Measurements from ENCODE around the gene PRKACG.
A peak's percentile ranks its signal among the peaks of the same experiment; 100 is the strongest.
"Not testable (repeated sequence)": the region's sequence is repeated elsewhere in the genome, so short reads cannot be mapped to it uniquely, and the experiment has no call there.

The PRKACG gene

DNA sequence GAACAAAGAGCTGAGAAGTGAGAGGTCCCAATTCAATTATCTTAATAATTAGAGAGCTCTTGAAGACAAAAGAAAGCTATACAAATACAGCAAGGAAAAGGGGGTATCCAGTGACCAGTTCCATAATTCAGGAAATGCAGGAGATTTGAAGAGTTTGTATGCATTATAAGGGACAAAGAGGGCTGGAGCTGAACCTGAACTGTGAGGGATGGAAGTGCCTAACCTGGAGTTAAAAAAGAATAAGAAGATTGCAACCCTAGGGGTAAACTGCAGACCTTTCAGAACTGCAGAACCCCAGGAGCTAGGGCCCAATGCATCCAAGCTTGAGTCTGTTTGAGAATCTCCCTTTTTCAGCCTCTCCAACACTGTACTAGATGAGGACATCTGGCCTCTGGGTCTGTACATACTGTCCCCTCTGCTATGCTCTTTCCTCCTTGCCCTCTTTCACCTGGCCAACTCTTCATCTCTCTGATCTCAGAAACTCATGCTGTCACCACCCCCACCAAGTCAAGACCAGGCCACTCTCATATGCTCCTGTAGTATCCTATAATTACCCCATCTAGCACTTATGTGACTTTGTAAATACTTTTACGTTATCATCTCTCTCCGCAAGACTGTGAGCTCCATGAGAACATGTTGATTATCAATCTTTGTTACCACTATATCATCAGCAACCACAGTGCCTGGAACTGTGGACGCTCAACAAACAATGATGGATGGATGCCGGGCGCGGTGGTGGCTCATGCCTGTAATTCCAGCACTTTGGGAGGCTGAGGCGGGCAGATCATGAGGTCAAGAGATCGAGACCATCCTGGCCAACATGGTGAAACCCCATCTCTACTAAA, 6.6 kb upstream of the PRKACG start:
- no peak for DNase-seq

DNA sequence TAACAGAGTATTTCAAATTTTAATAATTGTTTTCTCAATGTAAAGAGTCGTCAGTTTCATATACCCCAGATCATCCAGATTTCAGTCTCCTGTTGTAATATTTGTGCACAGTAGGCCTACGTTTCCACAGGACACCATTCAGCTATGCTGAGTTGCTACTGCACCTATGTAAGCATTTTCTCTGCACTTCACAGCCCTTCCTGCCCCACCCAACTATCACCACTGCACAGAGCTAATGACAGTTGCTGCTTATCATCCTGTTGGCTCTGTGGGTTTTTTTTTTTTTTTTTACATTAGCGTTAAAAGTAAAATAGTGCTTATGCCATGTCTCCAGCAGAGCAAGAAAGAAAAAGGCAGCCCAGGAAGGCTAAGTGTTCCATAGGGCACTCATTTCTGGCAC, 5.9 kb upstream of the PRKACG start:
- no peak for DNase-seq

DNA sequence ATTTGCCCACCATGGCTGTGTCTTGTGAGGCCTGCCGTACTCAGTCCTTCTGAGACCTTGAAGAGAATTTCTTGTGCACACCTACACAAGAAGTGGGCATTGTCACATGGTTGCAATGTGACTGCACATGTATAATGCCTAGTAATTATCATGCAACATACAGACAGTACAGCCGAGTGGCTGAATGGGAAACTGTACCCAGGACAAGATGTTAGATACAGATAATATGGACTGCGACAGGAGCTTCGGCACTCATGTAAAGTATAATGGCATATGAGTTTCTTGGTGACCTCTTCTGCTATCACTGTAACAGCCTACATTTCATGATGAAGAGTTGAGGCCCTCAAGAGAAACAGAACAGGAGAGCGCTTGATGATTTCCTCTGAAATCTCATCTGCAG, 4.8 kb upstream of the PRKACG start:
- no peak for DNase-seq

DNA sequence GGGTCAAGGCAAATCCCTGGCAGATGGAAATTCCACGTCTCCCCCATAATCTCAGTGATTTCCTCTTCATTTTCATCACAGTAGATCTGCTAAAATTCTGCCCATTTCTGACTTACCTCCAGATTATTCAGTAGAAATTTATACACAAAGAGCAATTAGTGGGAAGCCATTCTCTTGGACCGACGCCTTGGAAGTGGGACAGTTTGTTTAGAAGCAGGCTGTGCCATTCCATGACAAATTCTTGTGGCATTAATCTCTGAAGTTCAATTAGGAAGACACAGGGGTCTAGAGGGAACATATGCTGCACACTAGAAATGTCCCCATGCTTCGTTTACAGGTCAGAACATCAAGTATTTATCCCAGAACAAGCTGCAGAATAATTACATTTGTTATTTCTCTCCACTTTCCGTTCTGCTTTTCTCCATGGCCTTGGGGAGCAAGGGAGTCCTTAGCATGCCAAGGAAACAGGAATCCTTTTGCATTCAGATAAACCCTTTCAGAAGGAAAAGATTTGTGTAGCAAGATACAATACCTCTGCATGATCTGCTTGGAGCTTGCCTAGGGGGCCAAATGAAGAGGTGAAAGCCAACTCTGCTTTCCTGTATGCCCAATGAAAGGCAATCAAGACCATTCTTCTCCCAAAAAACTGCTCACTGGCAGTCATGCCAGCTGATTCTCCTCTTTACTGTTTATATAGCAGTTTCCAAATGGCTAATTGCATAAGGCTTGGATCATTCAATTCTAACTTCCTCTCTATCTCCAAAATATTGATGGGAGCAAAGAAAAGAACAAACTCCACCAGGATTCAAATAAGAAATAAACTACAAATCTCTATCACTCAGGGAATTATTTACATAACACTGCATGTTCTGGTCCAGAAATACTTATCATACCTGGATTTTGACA, 2.5 kb upstream of the PRKACG start:
- no peak for DNase-seq

DNA sequence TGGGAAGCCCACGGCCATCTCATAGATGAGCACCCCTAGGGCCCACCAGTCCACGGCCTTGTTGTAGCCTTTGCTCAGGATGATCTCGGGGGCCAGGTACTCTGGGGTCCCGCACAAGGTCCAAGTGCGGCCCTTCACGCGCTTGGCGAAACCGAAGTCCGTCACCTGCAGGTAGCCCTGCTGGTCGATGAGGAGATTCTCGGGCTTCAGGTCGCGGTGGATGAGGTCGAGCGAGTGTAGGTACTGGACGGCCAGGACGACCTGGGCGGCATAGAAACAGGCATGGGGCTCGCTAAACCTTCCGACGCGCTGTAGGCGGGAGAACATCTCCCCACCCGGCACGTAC, 558 bp downstream of the PRKACG start:
- no peak for DNase-seq

DNA sequence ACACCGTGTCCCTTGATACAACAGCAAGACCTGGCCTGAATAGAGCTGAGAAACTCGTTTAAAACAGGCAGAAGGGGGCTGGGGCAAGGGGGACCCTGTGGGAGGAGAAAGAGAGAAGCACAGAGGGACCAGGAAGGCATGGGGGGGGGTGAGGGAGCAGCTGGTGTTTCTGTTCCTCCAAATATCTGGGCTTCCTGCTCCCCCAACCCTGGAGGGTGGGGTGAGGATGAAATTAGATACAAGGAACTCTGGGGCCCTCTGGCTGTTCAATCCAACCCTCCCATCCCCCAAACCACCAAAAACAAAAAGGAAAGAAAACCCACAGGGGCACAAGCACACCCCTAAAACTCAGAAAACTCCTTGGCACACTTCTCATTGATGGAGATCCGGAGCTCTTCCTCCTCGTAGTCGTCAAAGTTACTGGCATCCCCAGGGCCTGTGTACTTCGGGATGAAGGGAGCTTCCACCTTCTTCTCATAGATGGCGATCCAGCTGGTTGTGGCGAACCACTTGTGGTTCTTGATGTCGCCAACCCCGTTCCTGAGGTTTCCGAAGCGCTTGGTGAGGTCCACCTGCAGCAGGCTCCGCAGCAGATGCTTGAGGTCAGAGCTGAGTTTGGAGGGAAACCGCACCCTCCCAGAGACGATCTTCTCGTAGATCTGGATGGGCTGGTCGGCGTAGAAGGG, 1.1 kb downstream of the PRKACG start:
- no peak for DNase-seq

DNA sequence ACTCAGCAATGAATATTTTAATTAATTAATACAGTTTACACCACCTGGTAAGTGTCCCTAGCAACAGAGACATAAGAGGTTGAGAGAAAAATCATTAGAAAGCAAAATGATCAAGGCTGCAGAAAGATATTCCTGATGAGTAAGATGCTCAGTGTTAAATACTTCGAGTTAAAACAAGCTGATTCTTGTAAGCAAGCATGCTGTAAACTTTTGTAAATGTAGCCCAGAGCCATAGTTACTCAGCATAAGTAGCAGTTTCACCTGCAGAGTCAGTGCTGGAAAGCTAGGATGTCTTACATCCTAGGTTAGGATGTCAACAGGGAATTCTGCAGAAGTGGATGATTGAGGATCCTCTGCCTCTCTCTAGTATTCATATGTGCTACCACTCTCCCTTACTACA, 4.2 kb downstream of the PRKACG start:
- peak; percentile 19 for DNase-seq

DNA sequence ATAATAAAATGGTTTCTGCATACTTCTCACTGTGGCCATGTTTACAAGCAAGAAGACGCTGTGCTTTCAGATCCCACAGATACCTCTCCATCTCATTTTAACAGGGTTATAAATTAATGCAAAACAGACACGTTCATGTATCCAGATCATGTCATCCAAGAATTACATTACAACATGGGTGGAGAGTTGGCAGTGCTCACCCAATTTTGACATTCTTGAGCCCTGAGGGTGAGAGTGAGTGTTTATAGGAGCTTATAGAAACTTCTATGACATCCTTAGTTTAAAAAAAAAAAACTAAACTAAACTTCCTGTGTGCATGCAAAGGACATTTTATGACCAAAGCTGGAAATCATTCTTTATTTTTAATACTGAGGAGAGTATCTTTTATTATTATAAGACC, 9.1 kb downstream of the PRKACG start:
- DNase-seq = no peak

DNA sequence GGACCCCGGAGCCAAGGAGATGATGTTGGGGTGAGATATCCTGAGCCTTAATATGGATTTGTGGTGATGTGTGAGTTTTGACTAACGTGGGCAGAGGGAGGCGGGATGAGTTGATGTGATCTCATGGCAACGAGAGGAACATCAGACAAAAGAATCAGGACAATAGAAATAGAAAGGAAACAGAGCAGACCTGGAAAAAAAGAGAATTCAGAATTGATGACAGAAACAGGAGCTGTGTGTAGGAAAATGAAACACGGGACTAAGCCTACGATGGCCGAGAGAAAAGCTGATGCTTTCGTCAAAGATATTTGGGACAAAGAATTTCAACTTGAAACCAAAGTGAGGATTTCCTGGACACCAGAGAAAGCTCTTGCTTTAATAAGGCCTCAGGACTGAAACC, 10.9 kb downstream of the PRKACG start:
- no peak for DNase-seq

DNA sequence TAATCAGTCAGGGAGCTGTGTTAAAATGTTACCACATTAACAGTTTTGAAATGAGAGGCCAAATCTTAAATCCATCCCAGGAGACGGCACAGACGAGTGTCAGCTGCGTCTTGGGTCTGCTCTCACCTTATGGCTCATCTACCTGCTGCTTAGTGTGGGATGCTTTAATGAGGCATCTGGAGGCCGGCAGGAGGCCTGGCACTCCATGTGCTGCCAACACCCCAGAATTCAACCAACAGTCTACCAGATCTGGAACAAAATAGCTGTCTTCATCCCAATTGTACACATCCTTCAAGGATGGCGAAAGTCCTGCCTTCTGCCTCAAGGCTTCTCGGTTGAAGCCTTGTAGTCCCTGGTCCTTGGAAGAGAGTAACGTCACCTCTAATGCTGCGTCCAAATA, 12.0 kb downstream of the PRKACG start:
- DNase-seq = peak; percentile 32

DNA sequence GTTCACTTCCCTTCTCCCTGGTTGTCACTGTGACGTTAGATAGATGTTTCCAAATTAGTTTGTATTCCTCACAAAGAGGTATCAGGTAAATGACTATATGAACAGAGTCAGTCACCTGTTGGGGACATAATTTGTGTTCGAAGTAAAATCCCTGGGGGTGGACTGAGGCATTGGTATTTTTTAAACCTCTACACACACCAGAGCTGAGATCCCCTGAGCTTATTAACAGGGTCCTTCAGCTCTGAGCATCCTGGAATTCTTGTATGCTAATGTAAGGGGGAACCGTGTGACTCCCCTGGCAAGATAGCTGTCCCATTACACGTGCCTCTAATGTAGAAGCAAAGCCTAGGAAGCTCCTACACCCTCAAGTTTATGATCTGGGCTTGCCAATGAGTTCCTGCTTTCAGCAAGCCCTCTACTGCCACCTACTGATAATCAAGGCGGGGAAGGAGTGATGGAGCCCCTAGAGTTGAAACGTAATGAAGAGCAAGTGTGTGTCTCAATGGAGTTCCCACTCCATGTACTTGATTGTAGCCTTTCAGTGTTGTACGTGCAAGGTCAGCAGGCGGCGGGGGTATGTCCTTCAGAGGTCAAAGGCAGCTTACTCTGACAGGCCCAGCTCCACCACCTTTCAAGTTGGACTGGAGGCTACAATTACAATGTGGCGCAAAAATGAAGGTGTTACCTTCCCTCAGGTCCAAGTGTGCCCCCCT, 14.4 kb downstream of the PRKACG start:
- DNase-seq = peak; percentile 83

DNA sequence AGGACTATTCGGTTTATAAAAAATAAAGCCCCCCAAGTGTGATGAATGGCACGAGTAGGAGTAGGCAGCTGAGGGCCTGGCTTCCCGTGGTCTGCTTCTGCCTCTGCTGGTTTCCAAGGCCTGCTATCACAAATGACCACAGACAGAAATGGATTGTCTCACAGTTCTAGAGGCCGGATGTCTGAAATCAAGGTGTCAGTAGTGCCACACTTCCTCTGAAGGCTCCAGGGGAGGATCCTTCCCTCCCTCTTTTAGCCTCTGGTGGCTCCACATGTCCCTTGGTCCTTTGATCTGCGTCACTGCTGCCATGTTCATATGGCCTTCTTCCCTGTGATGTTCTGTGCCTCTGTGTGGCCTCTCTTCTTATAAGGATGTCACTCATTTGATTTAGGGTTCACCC, 15.1 kb downstream of the PRKACG start:
- DNase-seq = peak; percentile 31

DNA sequence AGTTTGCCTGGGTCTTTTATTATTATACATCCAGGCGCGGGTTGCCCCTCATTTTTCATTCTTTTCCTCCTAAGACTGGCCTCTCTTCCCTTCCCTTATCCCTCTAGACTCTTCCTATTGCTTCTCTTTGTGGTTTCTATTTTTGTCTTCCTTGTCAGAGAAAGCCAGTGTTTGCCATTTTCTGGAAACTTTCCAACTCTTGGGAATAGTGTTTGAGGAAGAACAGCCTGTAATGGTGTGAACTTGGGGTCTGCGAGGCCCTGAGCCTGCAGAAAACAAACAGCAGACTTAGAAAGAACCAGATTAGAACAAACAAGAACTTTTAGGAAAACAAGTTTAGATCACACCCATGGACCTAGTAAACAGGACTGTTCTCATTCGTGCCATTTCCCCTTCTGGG, 15.5 kb downstream of the PRKACG start:
- peak; percentile 7 for DNase-seq

DNA sequence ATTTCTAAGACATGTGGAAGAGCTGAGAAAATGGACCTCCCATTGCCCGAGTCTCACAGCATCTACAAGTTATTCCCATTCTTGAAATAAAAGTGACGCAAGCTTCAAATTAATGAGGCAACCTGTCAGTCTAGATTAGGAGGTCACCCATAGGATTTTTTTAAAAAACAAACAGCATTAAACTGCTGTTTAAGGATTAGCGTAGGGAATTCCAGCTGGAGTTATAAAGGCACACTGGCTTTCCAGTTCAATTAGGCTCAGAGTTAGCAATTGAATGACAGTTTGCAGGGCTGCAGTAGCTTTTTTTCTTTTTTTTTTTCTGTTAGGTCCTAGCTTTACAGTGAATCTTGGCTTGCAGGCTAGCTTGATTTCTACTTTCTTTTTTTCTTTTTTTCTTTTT, 16.2 kb downstream of the PRKACG start:
- DNase-seq = peak; percentile 6

DNA sequence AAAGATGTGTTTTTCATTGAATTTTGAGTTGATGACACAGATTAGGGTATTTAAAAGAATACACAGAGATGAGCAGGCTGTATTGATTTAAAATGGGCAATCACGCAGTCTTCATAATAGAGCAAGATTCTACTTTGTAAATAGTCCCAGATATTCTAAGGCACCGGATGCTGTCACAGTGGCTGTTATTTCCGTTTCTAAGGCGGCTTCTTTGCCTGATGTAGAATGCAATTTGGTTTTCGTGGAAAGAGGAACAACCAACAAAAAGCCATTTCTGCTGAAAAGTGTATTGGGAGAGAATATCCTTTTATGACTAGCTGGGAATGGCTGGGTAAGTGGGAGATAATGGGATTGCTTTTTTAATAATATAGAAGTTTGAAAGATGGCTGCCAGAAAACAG, 17.5 kb downstream of the PRKACG start:
- no peak for DNase-seq

DNA sequence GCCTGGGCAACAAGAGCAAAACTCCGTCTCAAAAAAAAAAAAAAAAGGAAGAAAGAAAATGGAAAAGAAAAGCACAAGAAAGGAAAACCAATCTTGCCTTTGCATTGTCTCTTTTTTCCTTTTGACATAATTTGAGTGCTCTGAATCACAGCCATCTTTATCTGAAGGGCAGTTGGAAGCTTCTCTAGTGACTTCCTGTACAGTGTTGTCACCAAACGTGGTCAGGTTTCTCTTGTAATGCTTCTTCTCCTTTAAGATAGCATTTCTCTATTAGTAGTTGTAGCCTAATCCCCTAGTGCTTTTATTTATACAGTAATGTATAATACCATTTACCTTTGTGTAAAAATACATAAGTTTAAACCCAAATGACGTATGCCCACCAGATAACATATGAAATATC, 18.1 kb downstream of the PRKACG start:
- DNase-seq = no peak

DNA sequence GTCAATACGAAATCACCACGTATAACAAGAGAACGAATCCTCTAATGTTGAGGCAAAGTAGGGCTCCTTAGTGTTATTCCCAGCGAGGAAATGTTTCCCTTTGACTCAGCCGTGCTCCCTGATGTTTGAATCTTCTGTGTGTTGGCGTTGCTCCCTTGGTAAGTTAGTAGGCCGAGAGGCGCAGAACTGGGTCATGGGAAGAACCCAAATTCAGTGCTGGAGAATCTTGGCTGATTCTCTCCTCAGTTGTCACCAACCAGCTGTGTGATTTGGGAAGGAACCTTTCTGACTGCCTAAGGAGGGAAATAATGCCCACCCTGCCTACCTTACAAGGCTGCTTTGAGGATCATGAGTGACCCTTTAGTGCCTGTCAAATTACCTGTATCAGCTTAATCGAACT, 22.5 kb downstream of the PRKACG start:
- no peak for DNase-seq

DNA sequence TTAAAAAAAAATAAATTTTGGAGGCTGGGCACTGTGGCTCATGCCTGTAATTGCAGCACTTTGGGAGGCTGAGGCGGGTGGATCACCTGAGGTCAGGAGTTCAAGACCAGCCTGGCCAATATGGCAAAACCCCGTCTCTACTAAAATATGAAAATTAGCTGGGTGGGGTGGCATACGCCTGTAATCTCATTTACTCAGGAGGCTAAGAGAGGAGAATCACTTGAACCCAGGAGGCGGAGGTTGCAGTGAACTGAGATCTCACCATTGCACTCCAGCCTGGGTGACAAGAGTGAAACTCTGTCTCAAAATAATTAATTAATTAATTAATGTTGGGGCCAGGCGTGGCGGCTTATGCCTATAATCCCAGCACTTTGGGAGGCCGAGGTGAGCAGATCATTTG, 27.0 kb downstream of the PRKACG start:
- not testable (repeated sequence) for DNase-seq

DNA sequence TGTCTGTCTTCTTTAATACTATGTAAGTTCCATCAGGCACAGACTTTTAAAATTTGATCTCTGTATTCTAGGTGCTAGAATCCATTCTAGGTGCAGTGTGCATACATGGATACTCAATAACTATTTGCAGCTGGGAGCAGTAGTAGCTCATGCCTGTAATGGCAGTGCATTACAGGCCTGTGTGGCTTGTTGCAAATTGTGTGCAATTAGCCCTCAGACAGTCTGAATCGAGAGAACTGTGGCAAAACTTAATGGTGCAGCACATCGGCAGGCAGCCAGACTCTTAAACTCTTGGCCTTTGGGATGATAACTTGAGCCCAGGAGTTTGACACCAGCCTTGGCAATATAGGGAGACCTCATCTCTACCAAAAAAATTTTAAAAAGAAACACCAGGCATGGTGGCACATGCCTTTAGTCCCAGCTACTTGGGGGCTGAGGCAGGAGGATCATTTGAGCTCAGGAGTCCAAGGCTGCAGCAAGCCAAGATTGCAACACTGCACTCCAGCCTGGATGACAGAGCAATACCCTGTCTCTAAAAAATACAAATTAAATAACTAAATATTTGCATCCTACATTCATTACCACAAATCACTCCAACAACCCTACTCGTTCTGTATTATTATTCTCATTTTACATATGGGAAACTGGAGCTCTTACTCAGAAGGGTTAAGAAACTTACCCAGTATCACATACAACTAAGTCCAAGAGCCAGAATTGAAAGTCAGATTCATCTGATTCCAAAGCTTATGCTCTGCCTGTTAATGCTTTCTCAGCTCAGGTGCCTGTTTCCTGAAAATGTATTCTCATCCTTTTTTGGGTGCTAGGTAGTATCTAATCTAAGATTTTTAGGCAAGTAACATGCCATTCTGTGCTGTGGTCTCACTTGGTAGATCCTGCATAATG, 30.1 kb downstream of the PRKACG start:
- no peak for DNase-seq

DNA sequence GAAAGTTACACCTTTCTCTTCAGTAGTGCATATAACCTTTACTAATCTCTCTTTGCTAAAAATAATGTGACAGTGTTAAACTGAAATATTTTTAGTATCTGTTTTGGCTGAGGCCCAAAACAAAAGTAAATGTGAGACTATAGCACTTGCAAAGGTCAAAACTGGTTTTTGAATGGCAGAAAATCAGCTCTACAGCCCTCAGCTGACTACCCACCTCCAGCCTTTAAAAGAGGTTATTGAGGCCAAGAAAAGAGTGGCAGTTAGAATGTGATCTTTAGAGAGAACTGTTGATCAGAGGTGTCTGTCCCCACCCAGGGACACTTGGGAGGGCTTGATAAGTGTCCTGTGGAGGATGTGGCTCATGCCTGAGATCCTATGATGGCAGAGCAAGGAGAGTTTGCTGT, 30.9 kb downstream of the PRKACG start:
- no peak for DNase-seq

DNA sequence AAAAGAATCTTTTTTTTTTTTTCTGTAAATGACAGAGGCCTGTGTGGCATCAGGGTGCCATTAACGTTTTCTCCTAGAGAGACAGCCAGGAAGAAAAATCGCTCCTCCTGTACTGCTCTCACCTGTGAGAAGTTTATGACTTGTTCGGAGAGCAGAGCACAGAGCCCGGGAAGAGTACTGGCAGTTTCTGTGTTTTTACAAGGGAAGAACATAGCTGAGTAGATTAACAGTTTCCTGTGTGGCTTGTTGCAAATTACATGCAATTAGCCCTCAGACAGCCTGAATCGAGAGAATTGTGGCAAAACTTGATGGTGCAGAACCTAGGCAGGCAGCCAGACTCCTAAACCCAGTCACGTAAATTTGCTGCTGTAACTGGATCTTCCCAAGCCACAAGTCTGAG, 32.1 kb downstream of the PRKACG start:
- DNase-seq = peak; percentile 83

DNA sequence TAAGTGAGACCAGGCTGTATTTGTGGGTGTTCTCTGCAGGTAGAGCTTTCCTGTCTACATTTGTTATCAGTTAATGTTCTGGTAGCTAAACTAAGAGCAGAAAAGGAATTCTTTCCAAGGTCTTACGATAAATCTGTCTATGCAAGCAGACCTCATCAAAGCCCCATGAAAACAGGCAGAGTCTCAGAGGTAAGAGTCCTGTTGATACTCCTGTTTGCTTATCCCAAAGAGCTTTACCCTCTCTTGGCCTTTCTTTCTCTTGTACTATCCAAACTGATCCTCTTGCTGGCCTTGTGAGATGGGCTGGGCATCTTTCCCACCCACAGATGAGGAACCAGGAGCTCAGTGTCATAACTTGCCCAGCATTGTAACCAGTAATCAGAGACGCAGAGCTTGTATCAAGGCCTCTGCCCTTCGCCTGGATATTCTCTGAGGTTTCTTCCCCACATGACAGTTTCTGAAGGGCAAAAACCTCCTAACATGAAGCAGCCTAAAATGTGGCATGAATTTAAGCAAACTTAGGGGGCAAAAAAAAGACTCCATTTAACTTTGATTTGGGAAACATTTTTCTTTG, 33.5 kb downstream of the PRKACG start:
- DNase-seq = no peak
